Activated T-cell treated with anti-CD3 and anti-CD28 coated beads, Interleukin-2, amount 50 U/mL, for 72 hours (primary cell): Measurements from ENCODE around the gene GRM7. TPM values are rescaled to one million over a fixed set of nuclear protein-coding genes. Genes with fewer than 3 reads are reported as not detected.

Experiments
- ATAC-seq, 2 donors: fragments of 150-1000 bp; cut with Tn5 transposase; replicated peaks in 1 of 2; 2 replicates each; pipeline ENCODE4 v1.10.0; 2021; ENCODE audit warnings: moderate library complexity in 2 of 2, mild to moderate bottlenecking in 1 of 2
- DNase-seq, 2 donors: peaks; one replicate each; pipeline ENCODE4 v3.0.0; 2021 to 2022; ENCODE audit warnings: mixed read lengths in 1 of 2
- H3K27ac Mint-ChIP-seq: one replicate; pipeline ENCODE4 v1.8.0; 2022; ENCODE audit warnings: mild to moderate bottlenecking, moderate library complexity, mixed read lengths
- H3K27me3 Mint-ChIP-seq: one replicate; pipeline ENCODE4 v1.8.0; 2022; ENCODE audit warnings: low read depth, mixed read lengths
- H3K36me3 Mint-ChIP-seq, 2 donors: one replicate each; pipeline ENCODE4 v1.8.0; 2022; ENCODE audit warnings: mixed read lengths in 2 of 2, mild to moderate bottlenecking in 1 of 2; ENCODE audit not compliant: insufficient read depth in 2 of 2
- H3K4me1 Mint-ChIP-seq: one replicate; pipeline ENCODE4 v1.8.0; 2022; ENCODE audit warnings: low read depth, mixed read lengths
- H3K4me3 Mint-ChIP-seq, 2 donors: one replicate each; pipeline ENCODE4 v1.8.0; 2022; ENCODE audit warnings: mild to moderate bottlenecking in 2 of 2, mixed read lengths in 2 of 2, moderate library complexity in 2 of 2
- H3K9me3 Mint-ChIP-seq, 2 donors: one replicate each; pipeline ENCODE4 v1.8.0; 2022; ENCODE audit warnings: mixed read lengths in 2 of 2
- total RNA-seq, 2 donors: library from RNA; stranded (reverse); gene quantifications; one replicate each; pipeline ENCODE4 v1.2.3, GENCODE V29; 2022

GRM7 gene
- total RNA-seq, 2 donors from 2014 or later = not detected

DNA sequence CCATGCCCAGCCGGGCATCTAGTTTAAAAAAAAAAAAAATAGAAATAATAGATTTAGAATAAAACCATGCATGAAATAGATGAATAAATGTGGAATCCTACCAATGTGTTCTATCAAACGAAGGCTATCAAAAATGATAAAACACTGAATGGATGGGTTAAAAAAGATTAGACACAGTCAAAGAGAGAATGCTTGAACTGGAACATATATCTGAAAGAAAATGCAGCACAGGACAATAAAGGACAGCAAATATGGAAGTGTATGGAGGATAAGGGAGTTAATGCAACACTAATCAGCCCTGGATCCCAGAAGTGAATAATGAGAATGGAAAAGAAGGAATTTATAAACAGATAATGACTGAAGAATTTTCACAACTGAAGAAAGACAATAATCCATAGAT, 571.7 kb downstream of the GRM7 start:
- peaks cover 0 to 2% of the 10 kb centered on the region in 2 donors for H3K36me3 Mint-ChIP-seq
- ATAC-seq (no peak), DNase-seq (no peak)
- peaks cover 5 to 7% of the 10 kb centered on the region in 2 donors for H3K9me3 Mint-ChIP-seq
- no peak overlapping the region for H3K27ac Mint-ChIP-seq
- no peak overlapping the region for H3K4me3 Mint-ChIP-seq
- H3K27me3 Mint-ChIP-seq = no peaks in the 10 kb centered on the region
- H3K4me1 Mint-ChIP-seq = no peaks in the 10 kb centered on the region

DNA sequence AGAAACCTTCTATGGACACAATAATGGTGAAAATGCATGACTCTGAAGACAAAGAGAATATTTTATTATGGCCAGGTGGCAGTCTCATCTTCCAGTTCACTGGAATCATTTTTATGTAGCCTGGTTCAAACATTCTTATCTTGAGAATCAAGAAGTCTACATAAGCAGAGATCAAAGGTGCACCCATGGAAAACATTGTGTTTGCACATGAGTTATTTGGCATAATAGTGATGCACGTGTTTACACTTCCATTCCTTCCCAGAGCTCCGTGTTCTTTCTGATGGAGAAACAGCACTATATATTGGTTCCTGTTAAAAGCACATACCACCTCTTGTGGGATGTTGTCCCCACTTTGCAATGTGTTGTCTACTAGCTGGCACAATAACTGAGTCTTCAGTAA, 572.2 kb downstream of the GRM7 start:
- peaks cover 0 to 2% of the 10 kb centered on the region in 2 donors for H3K36me3 Mint-ChIP-seq

DNA sequence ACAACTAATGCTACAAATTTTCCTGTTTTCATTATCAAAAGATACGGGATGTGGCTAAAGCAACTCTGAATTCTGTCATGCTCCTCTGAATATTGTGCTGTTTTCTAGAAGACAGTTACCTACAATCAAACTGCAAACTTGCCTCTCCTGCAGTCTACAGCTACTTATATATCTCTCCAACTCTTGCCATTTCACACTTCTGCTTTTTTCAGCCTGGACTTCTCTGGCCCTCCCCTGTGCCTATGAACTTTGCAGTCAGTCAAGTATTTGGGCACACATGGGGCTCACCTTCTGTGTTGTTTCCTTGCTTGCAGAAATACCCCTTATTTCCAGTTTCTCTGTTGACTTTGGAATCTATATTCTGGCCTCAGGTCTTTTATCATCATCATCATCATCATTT, 575.6 kb downstream of the GRM7 start:
- no peak overlapping the region for H3K27ac Mint-ChIP-seq
- no peak overlapping the region for H3K4me3 Mint-ChIP-seq
- H3K9me3 Mint-ChIP-seq = peaks cover 8 to 9% of the 10 kb centered on the region in 2 donors
- H3K36me3 Mint-ChIP-seq = peaks cover 0 to 2% of the 10 kb centered on the region in 2 donors
- no peaks in the 10 kb centered on the region for H3K27me3 Mint-ChIP-seq
- DNase-seq (no peak), ATAC-seq (no peak)
- no peaks in the 10 kb centered on the region for H3K4me1 Mint-ChIP-seq

More for the DNA sequence above, 572.2 kb downstream of the GRM7 start:
- H3K4me3 Mint-ChIP-seq = no peak overlapping the region
- no peaks in the 10 kb centered on the region for H3K27me3 Mint-ChIP-seq
- H3K9me3 Mint-ChIP-seq = peaks cover 8% of the 10 kb centered on the region in 2 donors
- no peaks in the 10 kb centered on the region for H3K4me1 Mint-ChIP-seq
- DNase-seq (no peak), ATAC-seq (no peak)
- H3K27ac Mint-ChIP-seq = no peak overlapping the region

- no peak for ATAC-seq
- DNase-seq = no peak
- H3K36me3 Mint-ChIP-seq = peaks cover 0 to 2% of the 10 kb centered on the region in 2 donors
- no peak overlapping the region for H3K4me3 Mint-ChIP-seq
- peaks cover 8 to 9% of the 10 kb centered on the region in 2 donors for H3K9me3 Mint-ChIP-seq
- H3K27ac Mint-ChIP-seq = no peak overlapping the region
- no peaks in the 10 kb centered on the region for H3K27me3 Mint-ChIP-seq
- no peaks in the 10 kb centered on the region for H3K4me1 Mint-ChIP-seq
These were observed 576.3 kb downstream of the GRM7 start for GRCh38 chr3:7437231-7437630.

DNA sequence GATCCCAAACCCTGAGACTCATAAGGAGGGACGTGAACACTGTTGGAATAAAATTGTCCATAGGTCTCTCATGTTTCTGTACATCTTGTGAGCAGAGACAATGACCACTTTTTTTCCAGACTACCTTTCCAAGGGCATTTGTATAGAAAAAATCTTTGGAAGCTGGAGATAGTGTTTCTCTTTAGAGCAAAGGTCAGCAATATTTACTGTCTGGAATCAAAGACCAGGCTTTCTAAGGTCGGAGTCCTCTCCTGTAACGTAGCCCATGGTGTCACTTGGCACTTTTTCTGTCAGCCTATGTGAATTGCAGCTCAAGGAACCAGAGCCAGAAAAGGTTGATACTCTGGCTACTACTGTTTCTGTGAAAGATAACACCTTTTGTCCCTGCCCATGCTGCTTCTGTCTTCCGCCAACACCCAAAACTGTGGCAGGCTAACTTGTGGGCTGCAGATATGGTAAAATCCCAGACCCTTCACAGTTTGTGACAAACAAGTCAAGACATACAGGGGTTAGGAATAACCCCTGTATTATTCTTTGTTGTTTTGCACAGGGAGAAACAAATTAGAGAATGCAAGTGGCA, 578.3 kb downstream of the GRM7 start:
- DNase-seq (no peak), ATAC-seq (no peak)
- H3K4me3 Mint-ChIP-seq = no peak overlapping the region

DNA sequence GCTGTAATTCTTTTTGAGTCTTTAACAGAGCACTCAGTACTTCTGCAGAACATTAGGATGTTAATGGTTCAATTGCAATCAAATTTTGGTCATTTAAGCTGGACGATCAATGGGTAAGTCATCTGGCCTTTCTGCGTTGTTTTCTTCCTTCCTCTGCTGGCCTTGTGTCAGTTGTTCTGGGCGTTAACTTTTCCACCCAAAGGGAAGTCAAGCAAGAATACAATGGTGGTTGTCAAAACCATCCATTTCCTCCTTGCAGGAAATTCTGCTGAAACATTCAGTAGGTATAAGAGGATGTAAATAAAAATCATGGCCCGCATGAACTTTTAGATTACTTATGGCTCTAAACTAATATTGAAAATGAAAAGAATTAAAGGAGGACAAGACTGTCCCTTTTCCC, 584.0 kb downstream of the GRM7 start:
- Mint-ChIP-seq H3K36me3 (no peaks in the 10 kb centered on the region), H3K27me3 (no peaks in the 10 kb centered on the region), H3K27ac (no peak overlapping the region), H3K4me3 (no peak overlapping the region), H3K9me3 (no peaks in the 10 kb centered on the region), H3K4me1 (no peaks in the 10 kb centered on the region)
- ATAC-seq = no peak
- DNase-seq = no peak

More for the DNA sequence above, 578.3 kb downstream of the GRM7 start:
- H3K27ac Mint-ChIP-seq = no peak overlapping the region
- peaks cover 3 to 6% of the 10 kb centered on the region in 2 donors for H3K9me3 Mint-ChIP-seq
- H3K27me3 Mint-ChIP-seq = no peaks in the 10 kb centered on the region
- H3K36me3 Mint-ChIP-seq = no peaks in the 10 kb centered on the region
- H3K4me1 Mint-ChIP-seq = no peaks in the 10 kb centered on the region

- Mint-ChIP-seq H3K4me1 (no peaks in the 10 kb centered on the region), H3K27ac (no peak overlapping the region), H3K9me3 (no peaks in the 10 kb centered on the region), H3K4me3 (no peak overlapping the region), H3K27me3 (no peaks in the 10 kb centered on the region), H3K36me3 (no peaks in the 10 kb centered on the region)
- DNase-seq = no peak
- ATAC-seq = no peak
These were observed 584.4 kb downstream of the GRM7 start for GRCh38 chr3:7445331-7445730.

GRCh38 chr3:7447197-7447769, 586.4 kb downstream of the GRM7 start:
- H3K4me3 Mint-ChIP-seq = no peak overlapping the region
- no peaks in the 10 kb centered on the region for H3K27me3 Mint-ChIP-seq
- peaks cover 3 to 4% of the 10 kb centered on the region in 2 donors for H3K9me3 Mint-ChIP-seq
- no peak overlapping the region for H3K27ac Mint-ChIP-seq
- no peak for DNase-seq
- ATAC-seq = no peak
- H3K4me1 Mint-ChIP-seq = no peaks in the 10 kb centered on the region
- H3K36me3 Mint-ChIP-seq = no peaks in the 10 kb centered on the region

- Mint-ChIP-seq H3K9me3 (peaks cover 4 to 5% of the 10 kb centered on the region in 2 donors), H3K4me1 (no peaks in the 10 kb centered on the region), H3K4me3 (no peak overlapping the region), H3K27me3 (no peaks in the 10 kb centered on the region), H3K36me3 (no peaks in the 10 kb centered on the region), H3K27ac (no peak overlapping the region)
- no peak for ATAC-seq
- no peak for DNase-seq
These were observed 595.5 kb downstream of the GRM7 start for GRCh38 chr3:7456386-7456785.

DNA sequence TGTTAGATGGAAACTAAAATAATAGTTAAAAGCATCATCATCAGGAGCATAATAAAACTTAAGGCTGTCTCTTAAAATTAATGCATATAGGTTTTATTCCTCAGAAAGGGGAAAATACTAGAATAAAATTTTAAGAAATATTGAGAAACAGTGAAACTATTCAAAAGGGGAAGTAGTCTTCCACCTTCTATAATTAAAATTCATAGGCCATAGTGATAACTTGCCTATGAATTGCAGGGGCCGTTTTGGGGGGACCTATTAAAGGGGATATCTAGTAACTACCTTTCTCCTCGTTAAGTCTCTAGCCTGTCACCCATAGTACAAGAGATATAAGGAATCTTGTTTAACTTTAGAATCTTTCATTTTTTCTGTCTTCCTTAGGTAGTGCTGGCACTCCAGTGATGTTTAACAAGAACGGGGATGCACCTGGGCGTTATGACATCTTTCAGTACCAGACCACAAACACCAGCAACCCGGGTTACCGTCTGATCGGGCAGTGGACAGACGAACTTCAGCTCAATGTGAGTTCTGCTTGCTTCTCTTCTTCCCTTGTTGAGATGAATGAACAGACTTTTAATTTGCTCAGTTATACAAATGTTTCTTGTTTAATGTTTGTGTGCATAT, 600.4 kb downstream of the GRM7 start:
- Mint-ChIP-seq H3K4me1 (no peaks in the 10 kb centered on the region), H3K9me3 (peaks cover 1 to 13% of the 10 kb centered on the region in 2 donors), H3K27me3 (no peaks in the 10 kb centered on the region), H3K4me3 (no peak overlapping the region), H3K36me3 (no peaks in the 10 kb centered on the region), H3K27ac (no peak overlapping the region)
- ATAC-seq (no peak), DNase-seq (no peak)

GRCh38 chr3:7469866-7470265, 609.0 kb downstream of the GRM7 start:
- Mint-ChIP-seq H3K9me3 (no peaks in the 10 kb centered on the region), H3K4me1 (no peaks in the 10 kb centered on the region), H3K36me3 (no peaks in the 10 kb centered on the region), H3K27ac (no peak overlapping the region), H3K27me3 (peaks cover 5% of the 10 kb centered on the region), H3K4me3 (no peak overlapping the region)
- ATAC-seq (no peak), DNase-seq (no peak)

GRCh38 chr3:7484636-7485035, 623.7 kb downstream of the GRM7 start:
- Mint-ChIP-seq H3K4me1 (no peaks in the 10 kb centered on the region), H3K9me3 (peaks cover 2 to 4% of the 10 kb centered on the region in 2 donors), H3K36me3 (no peaks in the 10 kb centered on the region), H3K27me3 (no peaks in the 10 kb centered on the region), H3K27ac (no peak overlapping the region), H3K4me3 (no peak overlapping the region)
- ATAC-seq (no peak), DNase-seq (no peak)

- peaks cover 2 to 4% of the 10 kb centered on the region in 2 donors for H3K9me3 Mint-ChIP-seq
- H3K4me3 Mint-ChIP-seq = no peak overlapping the region
- H3K27ac Mint-ChIP-seq = no peak overlapping the region
- no peaks in the 10 kb centered on the region for H3K36me3 Mint-ChIP-seq
- no peak for ATAC-seq
- no peaks in the 10 kb centered on the region for H3K4me1 Mint-ChIP-seq
- H3K27me3 Mint-ChIP-seq = no peaks in the 10 kb centered on the region
- no peak for DNase-seq
These were observed 626.8 kb downstream of the GRM7 start for GRCh38 chr3:7487763-7488162.

GRCh38 chr3:7489417-7489816, 628.5 kb downstream of the GRM7 start:
- peaks cover 0 to 4% of the 10 kb centered on the region in 2 donors for H3K9me3 Mint-ChIP-seq
- no peaks in the 10 kb centered on the region for H3K36me3 Mint-ChIP-seq
- H3K27me3 Mint-ChIP-seq = no peaks in the 10 kb centered on the region
- no peak for ATAC-seq
- no peaks in the 10 kb centered on the region for H3K4me1 Mint-ChIP-seq
- H3K4me3 Mint-ChIP-seq = no peak overlapping the region
- no peak for DNase-seq
- no peak overlapping the region for H3K27ac Mint-ChIP-seq
